ENCODE results near the gene ROCK1.

- TF ChIP-seq EP300 (IDR thresholded peaks at IDR 0.05; ENCODE audit: borderline replicate concordance in 1 of 2, low read depth in 2 of 2, low read length in 2 of 2), result no peak
- no peak for TF ChIP-seq GABPA (IDR thresholded peaks at IDR 0.05; ENCODE audit: borderline replicate concordance, insufficient read depth, low read length)
- no peak for TF ChIP-seq CTCF (IDR thresholded peaks at IDR 0.05; ENCODE audit: control extremely low read depth in 1 of 3, insufficient read depth in 1 of 3, low read depth in 1 of 3, low read length in 3 of 3)
- no peak for TF ChIP-seq CHD2 (IDR thresholded peaks at IDR 0.05; ENCODE audit: low read length)
- no peak for TF ChIP-seq POLR2A (IDR thresholded peaks at IDR 0.05; ENCODE audit: control extremely low read depth in 1 of 2, low read depth in 2 of 2, low read length in 2 of 2)
- TF ChIP-seq BCL11A (IDR thresholded peaks at IDR 0.05; ENCODE audit: low read depth in 2 of 2, low read length in 2 of 2), result no peak
- TF ChIP-seq USF2 (IDR thresholded peaks at IDR 0.05; ENCODE audit: low read length), result peak; percentile 6; the same call in 1 of the 2 replicates
Measured at GRCh38 chr18:21115519-21116411, 4.2 kb upstream of the ROCK1 start.

Measured in H1 (cell line).